Upper lobe of left lung (tissue), 4 donors: ENCODE results near the gene CIITA.

Experiments
- CTCF ChIP-seq, 6 experiments: fragments of 450-650 bp in 4 of 6; fragments of 200-600 bp in 2 of 6; sonication (generic) in 2 of 6; IDR thresholded peaks; one replicate each; pipeline ENCODE4 v1.5.1; 2016 to 2019; ENCODE audit warnings: antibody characterized with exemption in 6 of 6
- POLR2A ChIP-seq, 4 donors: fragments of 450-650 bp; IDR thresholded peaks; one replicate each; pipeline ENCODE4 v1.5.1; 2016 to 2017; ENCODE audit warnings: antibody characterized with exemption in 4 of 4, mild to moderate bottlenecking in 2 of 4

- TF ChIP-seq CTCF (IDR thresholded peaks at IDR 0.05) (peak in 1 of 6 experiments; percentile 8), POLR2A (IDR thresholded peaks at IDR 0.05) (no peak)
Observed at GRCh38 chr16:10981697-10982216, 104.8 kb downstream of the CIITA start.
